Subcutaneous preadipocyte (primary cell): ENCODE measurements around the gene IZUMO3. TPM values are rescaled to one million over a fixed set of nuclear protein-coding genes. Genes with fewer than 3 reads are reported as not detected.

Source experiments
- total RNA-seq: library from RNA; depleted of rRNA; stranded (reverse); fragments of >200 nt; gene quantifications from 2 replicates; pipeline ENCODE4 v1.2.3, GENCODE V29; 2012

The IZUMO3 gene
- total RNA-seq = not detected in 2 replicates

GRCh38 chr9:24545847-24546522, at the start of gene IZUMO3:
IZUMO3 (minus strand) TSS chr9:24545897; CDS start chr9:24545649, 248 bp downstream.

